D721Med (cell line): ENCODE data around the gene ASPG.
"Not testable (repeated sequence)": the region's sequence is repeated elsewhere in the genome, so short reads cannot be mapped to it uniquely, and the experiment has no call there.

Source experiments
- DNase-seq: peaks from one replicate; pipeline ENCODE4 v3.0.0; 2011; ENCODE audit warnings: low spot score; ENCODE audit not compliant: insufficient read length
- FAIRE-seq: peaks from 2 replicates; lab custom pipeline; 2011; peaks lifted over from hg19 to GRCh38; lab: Jason Lieb, UNC
- TF ChIP-seq, protein P1 (sequence below): IDR thresholded peaks from 2 replicates; pipeline ENCODE4 v1.5.1; 2012; ENCODE audit warnings: mild to moderate bottlenecking, control low read depth; ENCODE audit not compliant: insufficient read depth; ENCODE audit errors: missing control alignments

The ASPG gene

DNA sequence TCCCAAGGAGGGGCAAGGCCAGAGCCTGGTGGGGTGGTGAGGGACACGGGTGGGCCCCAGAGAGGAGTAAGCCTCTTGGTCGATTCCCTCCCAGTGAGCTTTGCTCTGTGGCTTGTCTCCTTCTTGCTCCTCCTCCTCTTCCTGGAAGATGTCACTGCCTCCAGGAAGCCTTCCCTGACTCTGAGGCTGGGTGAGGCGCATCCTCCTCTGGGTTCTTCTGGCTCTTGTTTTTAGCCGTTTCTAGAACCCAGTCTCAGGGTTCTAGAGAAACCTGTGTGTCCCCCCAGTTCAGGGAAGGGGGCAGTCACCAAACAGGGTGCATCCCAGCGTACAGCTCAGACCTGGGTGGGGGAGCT is 65.5 kb downstream of the ASPG start:
- no peak for FAIRE-seq
- TF ChIP-seq, protein P1, sequence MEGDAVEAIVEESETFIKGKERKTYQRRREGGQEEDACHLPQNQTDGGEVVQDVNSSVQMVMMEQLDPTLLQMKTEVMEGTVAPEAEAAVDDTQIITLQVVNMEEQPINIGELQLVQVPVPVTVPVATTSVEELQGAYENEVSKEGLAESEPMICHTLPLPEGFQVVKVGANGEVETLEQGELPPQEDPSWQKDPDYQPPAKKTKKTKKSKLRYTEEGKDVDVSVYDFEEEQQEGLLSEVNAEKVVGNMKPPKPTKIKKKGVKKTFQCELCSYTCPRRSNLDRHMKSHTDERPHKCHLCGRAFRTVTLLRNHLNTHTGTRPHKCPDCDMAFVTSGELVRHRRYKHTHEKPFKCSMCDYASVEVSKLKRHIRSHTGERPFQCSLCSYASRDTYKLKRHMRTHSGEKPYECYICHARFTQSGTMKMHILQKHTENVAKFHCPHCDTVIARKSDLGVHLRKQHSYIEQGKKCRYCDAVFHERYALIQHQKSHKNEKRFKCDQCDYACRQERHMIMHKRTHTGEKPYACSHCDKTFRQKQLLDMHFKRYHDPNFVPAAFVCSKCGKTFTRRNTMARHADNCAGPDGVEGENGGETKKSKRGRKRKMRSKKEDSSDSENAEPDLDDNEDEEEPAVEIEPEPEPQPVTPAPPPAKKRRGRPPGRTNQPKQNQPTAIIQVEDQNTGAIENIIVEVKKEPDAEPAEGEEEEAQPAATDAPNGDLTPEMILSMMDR, result no peak
- no peak for DNase-seq

DNA sequence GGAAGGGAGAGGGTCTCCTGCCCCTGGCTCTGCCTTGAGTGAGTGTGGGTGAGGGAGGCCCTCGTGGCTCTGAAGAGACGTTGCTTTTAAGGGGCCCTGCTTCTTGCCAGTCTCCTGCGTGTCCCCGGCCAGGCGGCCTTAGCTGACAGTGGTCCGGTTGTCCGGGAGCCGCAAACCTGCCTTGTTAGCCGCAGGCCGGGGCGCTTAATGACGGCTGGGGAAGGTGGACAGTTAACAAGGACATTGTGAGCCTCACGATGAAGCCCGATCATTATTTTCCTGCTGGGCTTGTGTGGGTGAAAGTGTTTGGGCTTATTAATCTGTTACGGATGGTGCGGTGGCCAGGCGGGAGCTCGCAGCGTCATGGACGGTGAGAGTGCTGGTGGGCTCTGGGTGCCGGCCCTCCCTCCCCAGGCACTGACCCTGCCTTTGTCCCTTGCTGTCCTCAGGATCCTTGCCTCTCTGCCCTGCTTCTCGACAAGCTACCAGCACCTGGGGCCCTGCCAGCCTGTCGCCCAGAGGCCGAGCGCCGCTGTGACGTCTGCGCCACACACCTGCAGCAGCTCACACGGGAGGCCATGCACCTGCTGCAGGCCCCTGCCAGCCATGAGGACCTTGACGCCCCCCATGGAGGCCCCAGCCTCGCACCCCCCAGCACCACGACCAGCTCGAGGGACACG is 66.2 kb downstream of the ASPG start:
- DNase-seq (no peak), FAIRE-seq (no peak)
- TF ChIP-seq, protein P1, result no peak

DNA sequence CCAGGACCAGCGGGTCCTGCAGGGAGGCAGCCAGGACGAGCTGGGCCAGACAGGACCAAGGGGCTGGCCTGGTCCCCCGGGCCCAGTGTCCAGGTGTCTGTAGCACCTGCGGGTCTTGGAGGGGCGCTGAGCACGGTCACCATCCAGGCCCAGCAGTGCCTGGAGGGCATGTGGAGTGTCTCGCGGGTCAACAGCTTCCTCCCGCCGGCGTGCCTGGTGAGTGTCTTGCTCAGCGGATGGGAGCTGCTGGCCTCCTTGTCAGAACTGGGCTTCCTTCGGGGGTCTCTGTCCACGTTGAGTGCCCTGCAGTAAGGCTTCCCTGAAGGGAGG is 66.7 kb downstream of the ASPG start:
- DNase-seq (no peak), FAIRE-seq (no peak)
- TF ChIP-seq, protein P1, result no peak

DNA sequence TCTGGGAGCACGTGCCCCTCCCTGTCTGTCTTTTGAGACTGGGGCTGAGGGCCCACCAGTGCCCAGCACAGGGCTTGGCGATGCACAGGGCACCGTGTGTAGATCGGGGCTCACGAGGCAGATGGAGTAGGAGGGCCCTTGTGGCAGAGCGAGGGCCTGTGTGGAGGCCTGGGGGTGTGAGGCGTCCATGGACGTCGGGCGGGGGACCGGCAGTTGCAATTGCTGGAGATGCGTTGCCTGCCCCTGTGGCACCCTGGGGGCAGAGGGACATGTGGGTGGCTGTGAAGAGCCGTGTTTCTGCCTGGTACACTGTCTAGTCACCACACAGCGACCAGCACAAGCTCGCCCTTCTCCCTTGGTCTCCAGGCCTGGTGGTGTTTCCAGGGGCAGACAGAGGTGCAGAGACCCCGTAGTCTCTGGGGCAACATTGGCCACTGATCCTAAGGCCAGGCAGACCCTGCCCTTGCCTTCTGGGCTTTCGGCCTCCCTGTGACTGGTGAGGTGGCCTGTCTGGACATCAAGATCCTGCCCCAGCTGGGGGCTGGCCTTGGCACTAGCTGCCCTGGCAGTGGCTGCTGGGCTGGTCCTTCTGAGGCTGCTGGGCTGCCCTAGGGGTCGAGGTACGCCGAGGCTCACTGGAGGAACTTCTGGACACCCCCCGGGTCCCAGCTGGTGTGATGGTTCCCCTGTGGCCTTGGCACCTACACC is 67.3 kb downstream of the ASPG start:
- FAIRE-seq, result no peak
- TF ChIP-seq, protein P1, result no peak
- DNase-seq, result no peak

DNA sequence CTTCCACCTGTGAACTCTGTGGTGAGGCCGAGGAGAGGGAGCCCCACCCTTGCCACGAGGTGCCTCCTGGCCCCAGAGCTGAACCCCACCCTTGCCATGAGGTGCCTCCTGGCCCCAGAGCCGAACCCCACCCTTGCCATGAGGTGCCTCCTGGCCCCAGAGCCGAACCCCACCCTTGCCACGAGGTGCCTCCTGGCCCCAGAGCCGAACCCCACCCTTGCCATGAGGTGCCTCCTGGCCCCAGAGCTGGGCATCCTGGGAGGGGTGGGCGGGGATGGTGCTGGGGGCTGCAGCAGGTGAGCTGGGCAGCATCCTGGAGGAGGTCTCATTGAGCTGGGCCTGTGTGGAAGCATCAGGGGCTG is 67.9 kb downstream of the ASPG start:
- not testable (repeated sequence) for FAIRE-seq

DNA sequence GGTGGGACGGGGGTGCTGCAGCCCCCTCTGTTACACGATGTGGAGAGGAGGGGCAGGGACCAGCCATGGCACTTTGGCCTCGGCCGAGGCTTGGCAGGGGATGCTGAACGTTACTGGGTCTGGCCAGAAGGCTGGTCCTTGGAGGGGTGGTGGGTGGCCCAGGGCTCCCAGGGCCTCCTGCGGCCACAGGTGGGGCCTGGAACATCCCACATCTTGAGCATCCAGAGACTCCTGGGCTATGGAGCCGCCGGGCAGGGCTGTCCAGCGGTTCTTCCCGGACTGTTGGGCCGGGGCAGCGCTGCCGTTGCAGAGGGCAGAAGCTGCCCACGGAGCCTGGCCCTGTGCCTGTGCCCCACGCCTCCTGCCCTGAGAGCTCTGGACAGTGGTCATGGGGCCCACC is 68.7 kb downstream of the ASPG start:
- DNase-seq (no peak), FAIRE-seq (no peak)
- TF ChIP-seq, protein P1, result no peak

More for the DNA sequence above, 67.9 kb downstream of the ASPG start:
- DNase-seq, result not testable (repeated sequence)

DNA sequence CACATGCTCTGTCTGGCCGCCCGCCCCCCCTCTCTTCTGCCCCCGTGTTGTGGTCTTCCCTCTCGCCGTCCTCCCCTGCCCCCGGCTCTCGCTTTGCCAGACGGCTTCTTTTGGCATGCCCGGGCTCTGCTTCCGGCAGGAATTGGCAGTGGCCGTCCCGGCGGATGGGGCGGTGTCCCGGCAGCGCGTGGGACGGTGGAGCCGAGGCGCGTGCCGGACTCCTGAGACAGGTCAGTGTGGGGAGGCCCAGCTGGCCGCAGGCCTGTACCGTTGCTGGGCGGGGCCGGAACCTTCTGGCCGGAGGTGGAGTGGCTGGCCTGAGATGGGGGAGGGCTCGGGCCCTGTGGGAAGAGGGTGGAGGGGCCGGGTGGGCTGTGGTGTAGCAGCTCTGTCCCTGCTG is 70.0 kb downstream of the ASPG start:
- FAIRE-seq (no peak), DNase-seq (no peak)
- TF ChIP-seq, protein P1, result no peak
